Panc1 (cell line): Measurements from ENCODE around the gene HSD17B11.

Experiments
- POLR2AphosphoS5 ChIP-seq: IDR thresholded peaks from 2 replicates; pipeline ENCODE4 v1.6.1; 2012; ENCODE audit warnings: mild to moderate bottlenecking, low read depth, low read length, moderate library complexity
- REST ChIP-seq, 2 experiments: IDR thresholded peaks; 2 replicates each; pipeline ENCODE4 v1.6.1; 2011 to 2012; ENCODE audit warnings: low read depth in 2 of 2, control low read depth in 1 of 2, low read length in 1 of 2, mild to moderate bottlenecking in 1 of 2, moderate library complexity in 1 of 2; ENCODE audit not compliant: insufficient read depth in 1 of 2
- SIN3A ChIP-seq: IDR thresholded peaks from 2 replicates; pipeline ENCODE4 v1.6.1; 2012; ENCODE audit warnings: low read depth, mild to moderate bottlenecking, low read length, moderate library complexity, borderline replicate concordance; ENCODE audit not compliant: insufficient read depth
- TF ChIP-seq, protein P1 (sequence below): fragments of 450-650 bp; IDR thresholded peaks from 2 replicates; pipeline ENCODE4 v1.5.1; 2017; ENCODE audit warnings: mild to moderate bottlenecking

DNA sequence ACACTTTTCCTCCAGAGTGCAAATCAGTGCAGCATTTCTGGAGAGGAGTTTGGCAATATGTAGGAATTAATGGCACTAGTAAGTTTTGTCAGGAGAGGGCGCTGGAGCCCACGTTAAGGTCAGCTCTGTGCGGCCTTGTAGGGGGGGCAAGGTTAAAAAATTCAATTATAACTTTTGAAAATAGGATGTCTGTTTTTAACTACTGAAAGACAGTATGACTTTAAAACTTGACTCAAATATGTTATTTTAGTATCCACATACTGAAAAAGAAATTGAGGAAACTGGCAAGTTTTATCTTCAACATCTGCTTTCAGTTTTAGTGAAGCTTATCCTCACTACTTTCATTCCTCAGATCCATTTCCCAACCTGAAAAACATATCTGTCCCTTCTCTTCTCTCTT lies 37.4 kb downstream of the HSD17B11 start:
- TF ChIP-seq, protein P1, sequence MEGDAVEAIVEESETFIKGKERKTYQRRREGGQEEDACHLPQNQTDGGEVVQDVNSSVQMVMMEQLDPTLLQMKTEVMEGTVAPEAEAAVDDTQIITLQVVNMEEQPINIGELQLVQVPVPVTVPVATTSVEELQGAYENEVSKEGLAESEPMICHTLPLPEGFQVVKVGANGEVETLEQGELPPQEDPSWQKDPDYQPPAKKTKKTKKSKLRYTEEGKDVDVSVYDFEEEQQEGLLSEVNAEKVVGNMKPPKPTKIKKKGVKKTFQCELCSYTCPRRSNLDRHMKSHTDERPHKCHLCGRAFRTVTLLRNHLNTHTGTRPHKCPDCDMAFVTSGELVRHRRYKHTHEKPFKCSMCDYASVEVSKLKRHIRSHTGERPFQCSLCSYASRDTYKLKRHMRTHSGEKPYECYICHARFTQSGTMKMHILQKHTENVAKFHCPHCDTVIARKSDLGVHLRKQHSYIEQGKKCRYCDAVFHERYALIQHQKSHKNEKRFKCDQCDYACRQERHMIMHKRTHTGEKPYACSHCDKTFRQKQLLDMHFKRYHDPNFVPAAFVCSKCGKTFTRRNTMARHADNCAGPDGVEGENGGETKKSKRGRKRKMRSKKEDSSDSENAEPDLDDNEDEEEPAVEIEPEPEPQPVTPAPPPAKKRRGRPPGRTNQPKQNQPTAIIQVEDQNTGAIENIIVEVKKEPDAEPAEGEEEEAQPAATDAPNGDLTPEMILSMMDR = peak; percentile 30; the same call in 1 of the 2 replicates
- TF ChIP-seq SIN3A (no peak), POLR2AphosphoS5 (no peak), REST (IDR thresholded peaks at IDR 0.05; ENCODE audit: insufficient read depth in 1 of 2, low read depth in 2 of 2, low read length in 1 of 2) (no peak)
